GM12892 (cell line): ENCODE results near the gene TMEM171.

ENCODE experiments used
- DNase-seq: peaks from one replicate; pipeline ENCODE4 v3.0.0; 2011; ENCODE audit not compliant: insufficient read length
- FAIRE-seq: peaks from 2 replicates; lab custom pipeline; 2011; peaks lifted over from hg19 to GRCh38; lab: Jason Lieb, UNC
- POLR2A ChIP-seq: IDR thresholded peaks from 2 replicates; pipeline ENCODE4 v1.6.1; 2011; ENCODE audit warnings: low read depth, low read length, control low read depth
- POLR2AphosphoS5 ChIP-seq: IDR thresholded peaks from 2 replicates; pipeline ENCODE4 v1.6.1; 2011; ENCODE audit warnings: low read depth, low read length, control low read depth
- TAF1 ChIP-seq: IDR thresholded peaks from 2 replicates; pipeline ENCODE4 v1.6.1; 2011; ENCODE audit warnings: low read depth, mild to moderate bottlenecking, control low read depth, low read length, borderline replicate concordance

The TMEM171 gene

GRCh38 chr5:73106335-73106734, 14.0 kb upstream of the TMEM171 start:
- no peak for FAIRE-seq
- TF ChIP-seq TAF1, result no peak
- TF ChIP-seq POLR2A, result no peak
- no peak for TF ChIP-seq POLR2AphosphoS5
- no peak for DNase-seq

GRCh38 chr5:73110190-73110589, 10.2 kb upstream of the TMEM171 start:
- TF ChIP-seq POLR2AphosphoS5 (no peak), POLR2A (no peak), TAF1 (no peak)
- no peak for FAIRE-seq

GRCh38 chr5:73111536-73111935, 8.8 kb upstream of the TMEM171 start:
- no peak for TF ChIP-seq POLR2A
- TF ChIP-seq TAF1, result no peak
- no peak for TF ChIP-seq POLR2AphosphoS5
- DNase-seq, result no peak
- FAIRE-seq, result no peak

More at GRCh38 chr5:73110190-73110589, 10.2 kb upstream of the TMEM171 start:
- DNase-seq, result no peak

GRCh38 chr5:73112359-73112758, 8.0 kb upstream of the TMEM171 start:
- FAIRE-seq (no peak), DNase-seq (no peak)
- TF ChIP-seq POLR2AphosphoS5 (no peak), TAF1 (no peak), POLR2A (no peak)

- TF ChIP-seq POLR2A, result no peak
- no peak for DNase-seq
- no peak for FAIRE-seq
Measured at GRCh38 chr5:73114044-73114688, 6.2 kb upstream of the TMEM171 start.

- DNase-seq, result no peak
- FAIRE-seq, result no peak
- no peak for TF ChIP-seq POLR2AphosphoS5
- no peak for TF ChIP-seq POLR2A
- no peak for TF ChIP-seq TAF1
Measured at GRCh38 chr5:73115399-73116051, 4.8 kb upstream of the TMEM171 start.

GRCh38 chr5:73116506-73116905, 3.9 kb upstream of the TMEM171 start:
- FAIRE-seq (no peak), DNase-seq (no peak)
- TF ChIP-seq TAF1, result no peak
- no peak for TF ChIP-seq POLR2A
- TF ChIP-seq POLR2AphosphoS5, result no peak

- no peak for DNase-seq
- no peak for TF ChIP-seq POLR2A
- no peak for TF ChIP-seq TAF1
- no peak for TF ChIP-seq POLR2AphosphoS5
- no peak for FAIRE-seq
Measured at GRCh38 chr5:73117088-73117740, 3.2 kb upstream of the TMEM171 start.

- FAIRE-seq (no peak), DNase-seq (no peak)
- no peak for TF ChIP-seq TAF1
Measured at GRCh38 chr5:73118391-73118973, 1.9 kb upstream of the TMEM171 start.

GRCh38 chr5:73119451-73120157, 771 bp upstream of the TMEM171 start:
- TF ChIP-seq TAF1, result no peak
- TF ChIP-seq POLR2A, result no peak
- TF ChIP-seq POLR2AphosphoS5, result no peak
- FAIRE-seq, result no peak
- no peak for DNase-seq

- TF ChIP-seq POLR2A (no peak), TAF1 (no peak), POLR2AphosphoS5 (no peak)
- FAIRE-seq (no peak), DNase-seq (no peak)
Measured at GRCh38 chr5:73121119-73121463, 716 bp downstream of the TMEM171 start.

GRCh38 chr5:73122875-73123810, 2.8 kb downstream of the TMEM171 start:
- FAIRE-seq (no peak), DNase-seq (no peak)
- TF ChIP-seq POLR2A (no peak), TAF1 (no peak), POLR2AphosphoS5 (no peak)
